Measurements from ENCODE around the gene ZFP30. TPM values are rescaled to one million over a fixed set of nuclear protein-coding genes. Genes with fewer than 3 reads are reported as not detected.

Gene ZFP30

Small RNA genes within 50 kb of the gene (small RNA-seq; reads per million reads assigned to genes)
- not detected for gene SELENOKP1 (ENCODE audit: low read depth)
